OCI-LY7 (cell line): ENCODE results near the gene SLC8A1.

Experiments
- CTCF ChIP-seq: fragments of 200-600 bp; sonication (generic); conservative IDR thresholded peaks from 2 replicates; pipeline ENCODE4 v1.5.1; 2014; ENCODE audit warnings: mild to moderate bottlenecking, antibody characterized with exemption, low read length, moderate library complexity, mixed read lengths
- EZH2phosphoT487 ChIP-seq: fragments of 200-600 bp; sonication (generic); IDR thresholded peaks from 2 replicates; pipeline ENCODE4 v1.6.1; 2018; ENCODE audit warnings: low read depth, borderline replicate concordance, mild to moderate bottlenecking, mixed run types, antibody characterized with exemption, low read length, moderate library complexity, mixed read lengths

- TF ChIP-seq CTCF (no peak), EZH2phosphoT487 (no peak)
Observed at GRCh38 chr2:40259900-40260299, 192.0 kb downstream of the SLC8A1 start.
